ENCODE results near the gene CBX7.

Gene CBX7

GRCh38 chr22:39123751-39124581 lies 28.5 kb downstream of the CBX7 start:
- no peak for DNase-seq (ENCODE audit: low read depth)

GRCh38 chr22:39122772-39123470 lies 29.6 kb downstream of the CBX7 start:
- DNase-seq (ENCODE audit: low read depth) = no peak

- no peak for DNase-seq (ENCODE audit: low read depth)
Measured at GRCh38 chr22:39120983-39121382, 31.5 kb downstream of the CBX7 start.

GRCh38 chr22:39117585-39118191 lies 34.8 kb downstream of the CBX7 start:
- peak; percentile 34 for DNase-seq (ENCODE audit: low read depth)

GRCh38 chr22:39115977-39116621 lies 36.4 kb downstream of the CBX7 start:
- no peak for DNase-seq (ENCODE audit: low read depth)

GRCh38 chr22:39115570-39115969 lies 36.9 kb downstream of the CBX7 start:
- no peak for DNase-seq (ENCODE audit: low read depth)

- DNase-seq (ENCODE audit: low read depth) = no peak
Measured at GRCh38 chr22:39114112-39114511, 38.4 kb downstream of the CBX7 start.

GRCh38 chr22:39110631-39111561 lies 41.6 kb downstream of the CBX7 start:
- no peak for DNase-seq (ENCODE audit: low read depth)

GRCh38 chr22:39109361-39109760 lies 43.1 kb downstream of the CBX7 start:
- DNase-seq (ENCODE audit: low read depth) = no peak

GRCh38 chr22:39108487-39108886 lies 44.0 kb downstream of the CBX7 start:
- DNase-seq (ENCODE audit: low read depth) = no peak

- DNase-seq (ENCODE audit: low read depth) = no peak
Measured at GRCh38 chr22:39106326-39106725, 46.2 kb downstream of the CBX7 start.

GRCh38 chr22:39103431-39103830 lies 49.0 kb downstream of the CBX7 start:
- no peak for DNase-seq (ENCODE audit: low read depth)

GRCh38 chr22:39101226-39101625 lies 51.3 kb downstream of the CBX7 start:
- DNase-seq (ENCODE audit: low read depth) = no peak

GRCh38 chr22:39098576-39098975 lies 53.9 kb downstream of the CBX7 start:
- no peak for DNase-seq (ENCODE audit: low read depth)

- DNase-seq (ENCODE audit: low read depth) = no peak
Measured at GRCh38 chr22:39098026-39098425, 54.5 kb downstream of the CBX7 start.

- DNase-seq (ENCODE audit: low read depth) = no peak
Measured at GRCh38 chr22:39097098-39098020, 55.1 kb downstream of the CBX7 start, which contains the start of gene APOBEC3H. TSS of gene APOBEC3H (plus strand) at chr22:39097244. CDS start at chr22:39100279, 3,035 bp downstream.

GRCh38 chr22:39095971-39096370 lies 56.5 kb downstream of the CBX7 start:
- DNase-seq (ENCODE audit: low read depth) = no peak

GRCh38 chr22:39094717-39095389 lies 57.6 kb downstream of the CBX7 start:
- no peak for DNase-seq (ENCODE audit: low read depth)

- no peak for DNase-seq (ENCODE audit: low read depth)
Measured at GRCh38 chr22:39092111-39092862, 60.2 kb downstream of the CBX7 start.
